Thoracic aorta (tissue), 2 donors: ENCODE results near the gene PCED1A. TPM values are rescaled to one million over a fixed set of nuclear protein-coding genes. Genes with fewer than 3 reads are reported as not detected.

Experiments
- ATAC-seq: fragments of 150-250 bp; one replicate; pipeline ENCODE4 v1.8.0; 2017; ENCODE audit warnings: low read depth; ENCODE audit not compliant: insufficient number of reproducible peaks, low FRiP score
- DNase-seq: peaks from one replicate; pipeline ENCODE4 v3.0.0-alpha.2; 2020; ENCODE audit warnings: low spot score
- H3K27ac ChIP-seq, 2 donors: fragments of 200-600 bp; sonication (generic); 1 replicate in 1 of 2; 2 replicates in 1 of 2; pipeline ENCODE4 v1.5.1; 2016; ENCODE audit warnings: mild to moderate bottlenecking in 2 of 2, moderate library complexity in 2 of 2
- H3K27me3 ChIP-seq: fragments of 200-600 bp; sonication (generic); replicated peaks from 2 replicates; pipeline ENCODE4 v1.6.0; 2016; ENCODE audit warnings: mild to moderate bottlenecking; ENCODE audit not compliant: insufficient read depth
- H3K36me3 ChIP-seq: fragments of 200-600 bp; sonication (generic); one replicate; pipeline ENCODE4 v1.5.1; 2016
- H3K4me1 ChIP-seq, 2 donors: fragments of 200-600 bp; sonication (generic); 1 replicate in 1 of 2; 2 replicates in 1 of 2; pipeline versions ENCODE4 v1.5.1 to v1.6.0; 2016; ENCODE audit warnings: low read depth in 2 of 2, mild to moderate bottlenecking in 1 of 2; ENCODE audit not compliant: control insufficient read depth in 1 of 2
- H3K4me3 ChIP-seq: fragments of 200-600 bp; sonication (generic); 2 replicates; pipeline ENCODE4 v1.5.1; 2016; ENCODE audit warnings: mild to moderate bottlenecking
- H3K9me3 ChIP-seq: fragments of 200-600 bp; sonication (generic); 2 replicates; pipeline ENCODE4 v1.5.1; 2016
- total RNA-seq, 2 donors: library from RNA; depleted of rRNA; stranded (reverse); fragments of >200 nt; gene quantifications; one replicate each; pipeline versions ENCODE4 v1.1.0 to v1.2.3, GENCODE V29; 2016
- TF ChIP-seq, protein P1 (sequence below): fragments of 200-600 bp; sonication (generic); IDR thresholded peaks from one replicate; pipeline ENCODE4 v1.5.1; 2019; ENCODE audit warnings: antibody characterized with exemption

PCED1A gene
- total RNA-seq, 2 donors from 2014 or later: 40.6 to 44.3 TPM

DNA sequence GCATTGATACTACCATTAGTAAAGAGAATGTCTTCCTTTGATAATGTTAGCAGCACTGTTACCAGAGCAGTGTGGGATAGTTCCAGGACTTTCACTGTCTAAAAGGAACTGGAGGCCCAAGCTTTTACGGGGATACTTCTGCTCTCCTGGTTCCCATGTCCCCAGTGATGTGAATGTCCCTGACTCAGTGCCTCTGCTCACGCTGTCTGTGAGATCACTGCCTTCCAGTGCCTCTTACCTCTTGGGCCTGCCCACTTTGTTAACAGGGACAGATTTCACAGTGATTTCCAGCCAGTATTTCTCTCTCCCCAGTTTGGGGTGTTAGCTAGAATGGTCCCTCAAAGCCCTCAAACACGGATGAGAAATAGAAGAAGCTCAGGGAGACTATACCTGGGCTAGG, 47.3 kb upstream of the PCED1A start:
- no peak for ATAC-seq

DNA sequence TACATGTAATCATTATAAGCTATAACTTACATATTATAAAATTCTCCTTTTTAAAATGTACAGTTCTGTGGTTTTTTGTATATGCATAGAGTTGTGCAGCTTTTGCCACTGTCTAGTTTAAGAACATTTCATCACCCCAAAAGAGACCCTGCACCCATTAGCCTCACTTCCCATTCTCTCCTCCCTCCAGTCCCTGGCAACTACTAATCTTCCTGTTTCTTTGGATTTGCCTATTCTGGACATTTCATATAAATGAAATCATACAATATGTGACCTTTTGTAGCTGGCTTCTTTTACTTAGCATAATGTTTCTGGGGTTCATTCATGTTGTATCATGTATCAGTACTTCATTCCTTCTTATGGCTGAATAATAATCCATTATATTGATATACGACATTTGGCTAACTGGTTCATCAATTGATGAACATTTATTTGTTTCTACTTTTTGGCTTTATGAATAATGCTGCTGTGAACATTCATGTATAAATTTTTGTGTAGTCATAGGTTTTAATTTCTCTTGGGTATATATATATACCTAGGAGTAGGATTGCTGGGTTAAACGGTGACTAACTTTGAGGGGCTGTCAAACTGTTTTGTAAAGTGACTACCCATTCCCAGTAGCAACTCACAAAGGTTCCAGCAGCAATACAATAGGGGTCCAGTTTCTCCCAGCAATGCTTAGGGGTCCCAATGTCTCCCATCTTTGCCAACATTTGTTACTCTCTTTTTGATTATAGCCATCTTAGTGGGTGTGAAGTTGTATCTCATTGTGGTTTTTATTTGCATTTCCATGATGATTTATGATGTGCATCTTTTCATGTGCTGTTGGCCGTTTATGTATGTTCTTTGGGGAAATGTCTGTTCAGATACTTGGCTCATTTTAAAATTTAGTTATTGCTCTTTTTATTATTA, 43.5 kb upstream of the PCED1A start:
- H3K4me3 ChIP-seq: no peak overlapping the region
- H3K27ac ChIP-seq: no peak overlapping the region
- peaks cover 0 to 2% of the 10 kb centered on the region in 2 donors for H3K4me1 ChIP-seq
- TF ChIP-seq, protein P1, sequence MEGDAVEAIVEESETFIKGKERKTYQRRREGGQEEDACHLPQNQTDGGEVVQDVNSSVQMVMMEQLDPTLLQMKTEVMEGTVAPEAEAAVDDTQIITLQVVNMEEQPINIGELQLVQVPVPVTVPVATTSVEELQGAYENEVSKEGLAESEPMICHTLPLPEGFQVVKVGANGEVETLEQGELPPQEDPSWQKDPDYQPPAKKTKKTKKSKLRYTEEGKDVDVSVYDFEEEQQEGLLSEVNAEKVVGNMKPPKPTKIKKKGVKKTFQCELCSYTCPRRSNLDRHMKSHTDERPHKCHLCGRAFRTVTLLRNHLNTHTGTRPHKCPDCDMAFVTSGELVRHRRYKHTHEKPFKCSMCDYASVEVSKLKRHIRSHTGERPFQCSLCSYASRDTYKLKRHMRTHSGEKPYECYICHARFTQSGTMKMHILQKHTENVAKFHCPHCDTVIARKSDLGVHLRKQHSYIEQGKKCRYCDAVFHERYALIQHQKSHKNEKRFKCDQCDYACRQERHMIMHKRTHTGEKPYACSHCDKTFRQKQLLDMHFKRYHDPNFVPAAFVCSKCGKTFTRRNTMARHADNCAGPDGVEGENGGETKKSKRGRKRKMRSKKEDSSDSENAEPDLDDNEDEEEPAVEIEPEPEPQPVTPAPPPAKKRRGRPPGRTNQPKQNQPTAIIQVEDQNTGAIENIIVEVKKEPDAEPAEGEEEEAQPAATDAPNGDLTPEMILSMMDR: no peak
- DNase-seq: no peak
- ATAC-seq: no peak
- H3K36me3 ChIP-seq: no peaks in the 10 kb centered on the region
- no peaks in the 10 kb centered on the region for H3K9me3 ChIP-seq
- H3K27me3 ChIP-seq: no peaks in the 10 kb centered on the region

More for the DNA sequence above, 47.3 kb upstream of the PCED1A start:
- Histone ChIP-seq H3K36me3 (no peaks in the 10 kb centered on the region), H3K27ac (no peak overlapping the region), H3K4me3 (no peak overlapping the region), H3K9me3 (no peaks in the 10 kb centered on the region), H3K4me1 (no peaks in the 10 kb centered on the region), H3K27me3 (no peaks in the 10 kb centered on the region)
- DNase-seq: no peak
- TF ChIP-seq, protein P1: no peak

DNA sequence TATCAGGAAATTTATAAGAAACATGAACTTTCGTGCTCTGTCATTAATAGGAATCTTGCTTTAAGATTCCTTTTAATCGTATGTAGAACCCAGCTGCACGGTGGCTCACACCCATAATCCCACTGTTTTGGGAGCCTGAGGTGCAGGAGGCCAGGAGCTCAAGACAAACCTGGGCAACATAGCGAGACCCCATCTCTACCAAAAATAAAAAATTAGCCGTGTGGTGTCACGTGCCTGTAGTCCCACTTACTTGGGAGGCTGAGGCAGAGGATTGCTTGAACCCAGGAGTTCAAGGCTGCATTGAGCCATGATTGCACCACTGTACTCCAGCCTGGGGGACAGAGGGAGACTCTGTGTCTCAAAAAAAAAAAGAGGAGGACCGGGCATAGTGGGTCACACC, 40.2 kb upstream of the PCED1A start:
- no peak for DNase-seq
- no peaks in the 10 kb centered on the region for H3K9me3 ChIP-seq
- TF ChIP-seq, protein P1: no peak
- no peak overlapping the region for H3K27ac ChIP-seq
- ATAC-seq: no peak
- no peaks in the 10 kb centered on the region for H3K36me3 ChIP-seq
- no peaks in the 10 kb centered on the region for H3K27me3 ChIP-seq
- H3K4me3 ChIP-seq: no peak overlapping the region
- H3K4me1 ChIP-seq: peaks cover 0 to 11% of the 10 kb centered on the region in 2 donors

DNA sequence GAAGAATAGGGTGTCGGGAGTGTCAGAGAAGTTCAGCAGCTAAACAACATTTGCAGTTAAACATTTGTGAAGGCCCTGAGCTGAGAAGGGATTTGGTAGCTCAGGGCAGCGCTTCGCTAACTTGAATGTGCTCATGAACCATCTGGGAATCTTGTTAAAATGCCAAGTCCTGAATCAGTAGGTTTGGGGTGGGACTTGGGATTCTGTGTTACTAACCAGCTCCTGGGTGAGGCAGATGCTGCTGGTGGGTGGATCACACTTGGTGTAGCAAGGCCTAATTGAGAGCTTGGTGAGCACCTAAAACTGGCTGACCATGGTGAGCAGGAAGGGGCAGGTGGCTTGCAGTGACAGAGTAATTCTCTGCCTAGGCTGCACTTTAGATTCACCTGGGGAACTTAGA, 38.7 kb upstream of the PCED1A start:
- ATAC-seq (no peak), DNase-seq (no peak)
- peaks cover 7 to 26% of the 10 kb centered on the region in 2 donors for H3K4me1 ChIP-seq

DNA sequence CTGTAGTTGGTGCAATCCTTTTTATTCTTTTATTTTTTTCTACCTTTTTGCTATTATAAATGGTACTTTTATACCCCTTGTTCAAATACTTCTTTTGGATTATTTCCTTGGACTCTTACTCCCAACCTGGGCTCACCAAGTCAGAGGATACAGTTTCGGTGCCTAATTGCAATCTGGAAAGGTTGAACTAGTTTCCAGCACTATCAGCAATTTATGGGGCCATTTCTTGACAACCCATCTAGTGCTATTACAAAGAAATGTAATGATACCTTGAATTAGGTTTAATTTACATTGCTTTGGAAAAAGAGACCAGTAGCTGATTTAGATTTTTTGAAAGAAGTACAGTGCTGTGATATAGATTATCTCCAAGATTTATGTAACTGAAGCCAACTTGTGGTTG, 38.1 kb upstream of the PCED1A start:
- Histone ChIP-seq H3K4me1 (peaks cover 7 to 27% of the 10 kb centered on the region in 2 donors), H3K9me3 (no peaks in the 10 kb centered on the region), H3K36me3 (no peaks in the 10 kb centered on the region), H3K27me3 (no peaks in the 10 kb centered on the region), H3K27ac (no peak overlapping the region), H3K4me3 (no peak overlapping the region)
- ATAC-seq (no peak), DNase-seq (no peak)
- TF ChIP-seq, protein P1: no peak

More for the DNA sequence above, 38.7 kb upstream of the PCED1A start:
- Histone ChIP-seq H3K27ac (no peak overlapping the region), H3K4me3 (no peak overlapping the region), H3K27me3 (no peaks in the 10 kb centered on the region), H3K9me3 (no peaks in the 10 kb centered on the region), H3K36me3 (no peaks in the 10 kb centered on the region)
- TF ChIP-seq, protein P1: no peak
